ENCODE measurements around the gene CACNA1H.

CACNA1H gene

GRCh38 chr16:1159973-1160772 lies 7.3 kb downstream of the CACNA1H start:
- no peak for TF ChIP-seq CTCF (conservative IDR thresholded peaks at IDR 0.05; ENCODE audit: low read depth)
- DNase-seq (ENCODE audit: low spot score): no peak
- POLR2A ChIA-PET (ENCODE audit: low non-redundant PET): no interaction called here
- CTCF ChIA-PET: no interaction called here
- H3K27ac ChIP-seq: peak overlapping the region; percentile 24; the same call in 1 of the 2 replicates

GRCh38 chr16:1160773-1161348 lies 8.0 kb downstream of the CACNA1H start:
- ChIA-PET POLR2A (ENCODE audit: low non-redundant PET) (no interaction called here), CTCF (no interaction called here)
- no peak for TF ChIP-seq CTCF (conservative IDR thresholded peaks at IDR 0.05; ENCODE audit: low read depth)
- no peak overlapping the region for H3K27ac ChIP-seq
- no peak for DNase-seq (ENCODE audit: low spot score)

DNA sequence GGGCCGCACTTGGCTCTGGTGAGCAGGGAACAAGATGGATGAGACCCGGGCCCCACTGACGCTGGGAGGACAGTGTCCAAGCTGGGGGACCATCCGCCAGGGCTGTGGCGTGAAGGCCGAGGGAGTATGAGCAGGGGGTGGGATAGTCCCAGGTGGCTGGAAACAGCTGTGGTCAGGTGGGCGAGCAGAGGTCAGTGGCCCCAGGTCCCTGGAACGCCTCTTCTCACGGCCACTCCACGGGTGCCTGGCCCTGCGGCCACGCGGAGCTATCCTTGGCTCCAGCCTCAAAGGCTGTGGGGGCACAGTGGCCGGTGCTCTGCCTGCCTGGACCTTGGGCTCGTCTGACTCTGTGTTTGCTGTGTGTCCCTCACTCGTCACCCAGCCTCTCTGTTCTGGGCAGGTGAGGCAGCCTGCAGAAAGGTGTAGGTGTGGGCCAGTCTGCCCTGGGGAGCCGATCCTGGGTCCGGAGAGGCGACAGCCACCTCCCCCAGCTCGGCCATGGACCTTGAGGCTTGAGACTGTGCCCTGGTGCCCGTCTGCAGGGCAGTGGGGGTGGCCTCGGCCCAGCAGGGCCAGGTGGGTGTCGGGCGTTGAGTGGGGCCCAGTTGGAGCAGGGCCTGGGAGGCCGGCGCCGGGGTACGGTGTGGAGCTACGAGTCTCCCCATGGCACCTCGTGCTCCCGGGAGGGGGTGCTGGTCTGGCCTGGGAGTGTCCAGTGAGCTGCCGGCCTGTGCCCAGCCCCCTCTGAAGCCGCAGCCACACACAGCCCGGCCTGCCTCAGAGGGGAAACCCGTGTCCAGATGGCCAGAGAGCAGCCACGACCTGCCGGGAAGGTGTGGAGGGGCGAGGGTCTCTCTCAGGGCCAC lies 10.0 kb downstream of the CACNA1H start:
- TF ChIP-seq CTCF (conservative IDR thresholded peaks at IDR 0.05; ENCODE audit: low read depth): no peak
- CTCF ChIA-PET: no interaction called here
- no peak overlapping the region for H3K27ac ChIP-seq
- no peak for DNase-seq (ENCODE audit: low spot score)
- POLR2A ChIA-PET (ENCODE audit: low non-redundant PET): no interaction called here

- DNase-seq (ENCODE audit: low spot score): no peak
- CTCF ChIA-PET: no interaction called here
- no peak for TF ChIP-seq CTCF (conservative IDR thresholded peaks at IDR 0.05; ENCODE audit: low read depth)
- no peak overlapping the region for H3K27ac ChIP-seq
- POLR2A ChIA-PET (ENCODE audit: low non-redundant PET): no interaction called here
These were observed 10.7 kb downstream of the CACNA1H start for GRCh38 chr16:1163567-1164055.

- no peak for TF ChIP-seq CTCF (conservative IDR thresholded peaks at IDR 0.05; ENCODE audit: low read depth)
- POLR2A ChIA-PET (ENCODE audit: low non-redundant PET): no interaction called here
- no peak for DNase-seq (ENCODE audit: low spot score)
- no peak overlapping the region for H3K27ac ChIP-seq
- CTCF ChIA-PET: no interaction called here
These were observed 11.5 kb downstream of the CACNA1H start for GRCh38 chr16:1164382-1164781.

DNA sequence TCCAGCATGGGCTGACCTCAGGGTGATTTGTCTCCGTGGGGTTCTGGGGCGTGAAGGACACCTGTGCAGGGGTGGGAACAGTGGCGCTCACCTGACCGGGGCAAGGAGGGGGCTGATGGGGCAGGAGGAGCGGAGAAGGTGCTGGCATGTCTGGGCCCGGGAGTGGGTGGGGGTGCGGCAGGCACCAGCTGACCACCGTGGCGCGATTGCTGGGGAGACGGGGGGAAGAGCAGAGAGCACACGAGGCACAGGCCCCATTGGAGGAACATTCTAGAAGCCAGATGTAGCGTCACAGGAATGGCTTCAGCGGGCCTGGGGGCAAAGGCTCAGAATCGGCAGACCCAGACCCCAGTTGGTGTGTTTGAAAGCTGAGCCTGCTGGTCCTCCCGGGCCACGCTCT lies 12.1 kb downstream of the CACNA1H start:
- CTCF ChIA-PET: no interaction called here
- no peak for DNase-seq (ENCODE audit: low spot score)
- POLR2A ChIA-PET (ENCODE audit: low non-redundant PET): no interaction called here
- H3K27ac ChIP-seq: no peak overlapping the region
- no peak for TF ChIP-seq CTCF (conservative IDR thresholded peaks at IDR 0.05; ENCODE audit: low read depth)
